Measurements from ENCODE around the gene FLOT2. TPM values are rescaled to one million over a fixed set of nuclear protein-coding genes. Genes with fewer than 3 reads are reported as not detected.

The FLOT2 gene
- total RNA-seq, 1 experiment from 2014 or later: 44.7 TPM

- DNase-seq: no peak
- H3K9me3 ChIP-seq (replicated peaks): peaks cover 6% of the 10 kb centered on the region; the same call in 1 of the 2 replicates
- H3K36me3 ChIP-seq: peaks cover 71% of the 10 kb centered on the region
Observed at GRCh38 chr17:28926786-28927185, 29.3 kb upstream of the FLOT2 start.

GRCh38 chr17:28926366-28926765, 28.8 kb upstream of the FLOT2 start:
- Histone ChIP-seq H3K36me3 (peaks cover 73% of the 10 kb centered on the region), H3K4me3 (no peak overlapping the region), H3K27me3 (no peaks in the 10 kb centered on the region), H3K27ac (no peak overlapping the region), H3K4me1 (0 out of 2 replicates have a peak, but pooled peaks cover 3% of the 10 kb centered on the region), H3K9me3 (replicated peaks) (peaks cover 6% of the 10 kb centered on the region; the same call in 1 of the 2 replicates)
- DNase-seq: no peak

More at GRCh38 chr17:28926786-28927185, 29.3 kb upstream of the FLOT2 start:
- Histone ChIP-seq H3K4me3 (no peak overlapping the region), H3K4me1 (0 out of 2 replicates have a peak, but pooled peaks cover 3% of the 10 kb centered on the region), H3K27me3 (no peaks in the 10 kb centered on the region), H3K27ac (no peak overlapping the region)

- H3K4me1 ChIP-seq: 0 out of 2 replicates have a peak, but pooled peaks cover 3% of the 10 kb centered on the region
- no peak overlapping the region for H3K27ac ChIP-seq
- H3K36me3 ChIP-seq: peaks cover 77% of the 10 kb centered on the region
- H3K27me3 ChIP-seq: no peaks in the 10 kb centered on the region
- no peak overlapping the region for H3K4me3 ChIP-seq
- H3K9me3 ChIP-seq (replicated peaks): peaks cover 6% of the 10 kb centered on the region; the same call in 1 of the 2 replicates
- no peak for DNase-seq
Observed at GRCh38 chr17:28925912-28926365, 28.4 kb upstream of the FLOT2 start.

GRCh38 chr17:28920201-28920600, 22.7 kb upstream of the FLOT2 start:
- Histone ChIP-seq H3K4me1 (no peaks in the 10 kb centered on the region), H3K4me3 (no peak overlapping the region), H3K9me3 (replicated peaks) (no peaks in the 10 kb centered on the region), H3K36me3 (peaks cover 95% of the 10 kb centered on the region), H3K27ac (no peak overlapping the region), H3K27me3 (no peaks in the 10 kb centered on the region)
- DNase-seq: no peak

- H3K4me1 ChIP-seq: no peaks in the 10 kb centered on the region
- no peak overlapping the region for H3K4me3 ChIP-seq
- H3K27ac ChIP-seq: no peak overlapping the region
- H3K36me3 ChIP-seq: peaks cover 94% of the 10 kb centered on the region
- no peaks in the 10 kb centered on the region for H3K27me3 ChIP-seq
- no peaks in the 10 kb centered on the region for H3K9me3 ChIP-seq (replicated peaks)
- no peak for DNase-seq
Observed at GRCh38 chr17:28918295-28918694, 20.8 kb upstream of the FLOT2 start.

- peaks cover 94% of the 10 kb centered on the region for H3K36me3 ChIP-seq
- no peaks in the 10 kb centered on the region for H3K4me1 ChIP-seq
- H3K9me3 ChIP-seq (replicated peaks): no peaks in the 10 kb centered on the region
- H3K27ac ChIP-seq: no peak overlapping the region
- no peak for DNase-seq
- no peaks in the 10 kb centered on the region for H3K27me3 ChIP-seq
- H3K4me3 ChIP-seq: no peak overlapping the region
Observed at GRCh38 chr17:28917465-28917864, 19.9 kb upstream of the FLOT2 start.

GRCh38 chr17:28917029-28917428, 19.5 kb upstream of the FLOT2 start:
- Histone ChIP-seq H3K4me1 (no peaks in the 10 kb centered on the region), H3K36me3 (peaks cover 95% of the 10 kb centered on the region), H3K27ac (no peak overlapping the region), H3K27me3 (no peaks in the 10 kb centered on the region), H3K4me3 (no peak overlapping the region), H3K9me3 (replicated peaks) (no peaks in the 10 kb centered on the region)
- DNase-seq: no peak

- Histone ChIP-seq H3K4me1 (no peaks in the 10 kb centered on the region), H3K36me3 (peaks cover 95% of the 10 kb centered on the region), H3K27me3 (no peaks in the 10 kb centered on the region), H3K27ac (no peak overlapping the region), H3K9me3 (replicated peaks) (no peaks in the 10 kb centered on the region), H3K4me3 (no peak overlapping the region)
- DNase-seq: peak in 1 of 2 experiments; percentile 62
Observed at GRCh38 chr17:28916302-28916934, 18.9 kb upstream of the FLOT2 start.

- no peak overlapping the region for H3K27ac ChIP-seq
- H3K36me3 ChIP-seq: peaks cover 97% of the 10 kb centered on the region
- no peaks in the 10 kb centered on the region for H3K9me3 ChIP-seq (replicated peaks)
- H3K27me3 ChIP-seq: no peaks in the 10 kb centered on the region
- DNase-seq: no peak
- no peak overlapping the region for H3K4me3 ChIP-seq
- peaks cover 16% of the 10 kb centered on the region for H3K4me1 ChIP-seq
Observed at GRCh38 chr17:28912938-28913333, 15.4 kb upstream of the FLOT2 start.

GRCh38 chr17:28912281-28912937, 14.9 kb upstream of the FLOT2 start:
- Histone ChIP-seq H3K27ac (no peak overlapping the region), H3K36me3 (peaks cover 97% of the 10 kb centered on the region), H3K27me3 (no peaks in the 10 kb centered on the region), H3K4me1 (peaks cover 21% of the 10 kb centered on the region), H3K9me3 (replicated peaks) (no peaks in the 10 kb centered on the region), H3K4me3 (no peak overlapping the region)
- no peak for DNase-seq

GRCh38 chr17:28911411-28912045, 14.0 kb upstream of the FLOT2 start:
- no peak overlapping the region for H3K4me3 ChIP-seq
- peaks cover 21% of the 10 kb centered on the region for H3K4me1 ChIP-seq
- peaks cover 97% of the 10 kb centered on the region for H3K36me3 ChIP-seq
- H3K27ac ChIP-seq: no peak overlapping the region
- no peaks in the 10 kb centered on the region for H3K9me3 ChIP-seq (replicated peaks)
- no peak for DNase-seq
- no peaks in the 10 kb centered on the region for H3K27me3 ChIP-seq

GRCh38 chr17:28910534-28910933, 13.0 kb upstream of the FLOT2 start:
- Histone ChIP-seq H3K27me3 (no peaks in the 10 kb centered on the region), H3K9me3 (replicated peaks) (no peaks in the 10 kb centered on the region), H3K4me3 (no peak overlapping the region), H3K4me1 (peaks cover 21% of the 10 kb centered on the region), H3K27ac (no peak overlapping the region), H3K36me3 (peaks cover 91% of the 10 kb centered on the region)
- no peak for DNase-seq

GRCh38 chr17:28908640-28909167, 11.2 kb upstream of the FLOT2 start:
- Histone ChIP-seq H3K27me3 (no peaks in the 10 kb centered on the region), H3K4me3 (no peak overlapping the region), H3K36me3 (peaks cover 79% of the 10 kb centered on the region), H3K27ac (peak overlapping the region; percentile 46), H3K4me1 (peaks cover 21% of the 10 kb centered on the region), H3K9me3 (replicated peaks) (no peaks in the 10 kb centered on the region)
- peak in 1 of 2 experiments; percentile 48 for DNase-seq

- DNase-seq: peak; percentile 40 to 55
- Histone ChIP-seq H3K27ac (peak overlapping the region; percentile 46), H3K4me3 (no peak overlapping the region), H3K36me3 (peaks cover 71% of the 10 kb centered on the region), H3K27me3 (no peaks in the 10 kb centered on the region), H3K9me3 (replicated peaks) (no peaks in the 10 kb centered on the region), H3K4me1 (peaks cover 21% of the 10 kb centered on the region)
Observed at GRCh38 chr17:28907709-28908475, 10.4 kb upstream of the FLOT2 start.
